ENCODE measurements around the gene GALNTL6.

GRCh38 chr4:172628263-172628662 is 815.1 kb downstream of the GALNTL6 start:
- TF ChIP-seq NBN (IDR thresholded peaks at IDR 0.05; ENCODE audit: low read depth) (no peak), RFX5 (IDR thresholded peaks at IDR 0.05; ENCODE audit: low read depth, low read length) (no peak), SMARCE1 (IDR thresholded peaks at IDR 0.05) (no peak), CTCF (IDR thresholded peaks at IDR 0.05 in 2 of 3, conservative IDR thresholded peaks at IDR 0.05 in 1 of 3; ENCODE audit: insufficient read depth in 2 of 3, low read depth in 1 of 3, low read length in 3 of 3) (no peak), FOXJ3 (CRISPR knock-in tag; IDR thresholded peaks at IDR 0.05) (no peak), MTA3 (IDR thresholded peaks at IDR 0.05; ENCODE audit: borderline replicate concordance) (no peak), POLR2G (IDR thresholded peaks at IDR 0.05; ENCODE audit: low read depth, low read length) (no peak), FOXK1 (CRISPR knock-in tag; IDR thresholded peaks at IDR 0.05; ENCODE audit: borderline replicate concordance) (no peak), NR2C1 (IDR thresholded peaks at IDR 0.05) (no peak), NR2C1 (tag; IDR thresholded peaks at IDR 0.05) (no peak), FOXP1 (CRISPR knock-in tag; IDR thresholded peaks at IDR 0.05) (no peak)

Measured in K562 (cell line).